Cardiac muscle cell (in vitro differentiated cells and primary cell): Measurements from ENCODE around the gene WRNIP1. TPM values are rescaled to one million over a fixed set of nuclear protein-coding genes. Genes with fewer than 3 reads are reported as not detected.

Experiments
- DNase-seq, 2 donors: peaks; one replicate each; pipeline versions ENCODE4 v3.0.0 to v3.0.0-alpha.2; 2010 to 2017; ENCODE audit warnings: low read depth in 1 of 2, low spot score in 1 of 2
- H3K27ac ChIP-seq: fragments of 200-600 bp; sonication (generic); 2 replicates; pipeline ENCODE4 v1.5.1; 2016
- H3K27me3 ChIP-seq: fragments of 200-600 bp; sonication (generic); 2 replicates; pipeline ENCODE4 v1.6.0; 2016; ENCODE audit warnings: control low read depth
- H3K36me3 ChIP-seq: fragments of 200-600 bp; sonication (generic); 2 replicates; pipeline ENCODE4 v1.5.1; 2016; ENCODE audit warnings: control low read depth
- H3K4me1 ChIP-seq: fragments of 200-600 bp; sonication (generic); 2 replicates; pipeline ENCODE4 v1.8.1; 2017; ENCODE audit warnings: low read depth, mild to moderate bottlenecking, mixed run types
- H3K4me3 ChIP-seq: fragments of 200-600 bp; sonication (generic); 2 replicates; pipeline ENCODE4 v1.5.1; 2016; ENCODE audit warnings: mild to moderate bottlenecking
- H3K9me3 ChIP-seq: fragments of 200-600 bp; sonication (generic); 2 replicates; pipeline ENCODE4 v1.5.1; 2017; ENCODE audit warnings: low read depth, mild to moderate bottlenecking, control low read depth
- polyA plus RNA-seq: library from polyadenylated mRNA; unstranded; fragments of >200 nt; fragmentation: Nextera tagmentation; extraction: Ambion mirVana; gene quantifications from 2 replicates; pipeline ENCODE4 v1.2.1, GENCODE V29; 2016
- total RNA-seq: library from RNA; depleted of rRNA; stranded (reverse); fragments of >200 nt; gene quantifications from 2 replicates; pipeline ENCODE4 v1.2.3, GENCODE V29; 2016
- TF ChIP-seq, protein P1 (sequence below): IDR thresholded peaks from 2 replicates; pipeline ENCODE4 v1.5.1; 2012; ENCODE audit warnings: low read depth, mild to moderate bottlenecking, low read length

Gene WRNIP1
- total and polyA plus RNA-seq, 2 experiments from 2014 or later: 59.2 to 89.9 TPM

DNA sequence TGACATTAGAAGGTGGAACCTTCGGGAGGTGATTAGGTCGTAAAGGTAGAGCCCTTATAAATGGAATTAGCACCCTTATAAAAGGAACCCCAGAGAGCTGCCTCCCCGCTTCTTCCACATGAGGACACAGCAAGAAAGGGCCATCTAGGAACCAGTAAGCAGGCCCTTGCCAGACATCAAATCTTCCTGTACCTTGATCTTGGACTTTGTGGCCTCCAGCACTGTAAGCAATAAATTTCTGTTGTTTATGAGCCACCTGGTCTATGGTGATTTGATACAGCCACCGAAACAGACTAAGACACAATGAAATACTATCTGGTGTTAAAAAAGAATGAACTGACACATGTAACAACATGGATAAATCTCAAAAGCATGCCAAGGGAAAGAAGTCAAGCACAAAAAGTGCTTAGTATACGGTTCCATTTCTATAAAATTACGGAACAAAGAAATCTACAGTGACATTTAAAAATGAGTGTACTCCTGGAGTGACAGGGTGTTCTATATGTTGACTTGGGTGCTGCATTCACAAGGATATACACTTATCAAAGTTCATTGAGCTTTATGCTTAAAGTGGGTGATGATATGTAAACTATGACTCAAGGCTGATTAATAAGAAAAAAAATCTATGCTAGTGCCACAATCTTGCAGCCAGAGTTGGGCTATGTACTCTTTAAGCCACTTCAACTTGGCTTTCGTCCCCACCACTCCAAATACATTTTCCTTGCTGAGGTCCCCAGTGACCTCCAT, 58.1 kb downstream of the WRNIP1 start:
- DNase-seq: no peak
- H3K4me3 ChIP-seq: no peak overlapping the region
- H3K27ac ChIP-seq: no peak overlapping the region
- TF ChIP-seq, protein P1, sequence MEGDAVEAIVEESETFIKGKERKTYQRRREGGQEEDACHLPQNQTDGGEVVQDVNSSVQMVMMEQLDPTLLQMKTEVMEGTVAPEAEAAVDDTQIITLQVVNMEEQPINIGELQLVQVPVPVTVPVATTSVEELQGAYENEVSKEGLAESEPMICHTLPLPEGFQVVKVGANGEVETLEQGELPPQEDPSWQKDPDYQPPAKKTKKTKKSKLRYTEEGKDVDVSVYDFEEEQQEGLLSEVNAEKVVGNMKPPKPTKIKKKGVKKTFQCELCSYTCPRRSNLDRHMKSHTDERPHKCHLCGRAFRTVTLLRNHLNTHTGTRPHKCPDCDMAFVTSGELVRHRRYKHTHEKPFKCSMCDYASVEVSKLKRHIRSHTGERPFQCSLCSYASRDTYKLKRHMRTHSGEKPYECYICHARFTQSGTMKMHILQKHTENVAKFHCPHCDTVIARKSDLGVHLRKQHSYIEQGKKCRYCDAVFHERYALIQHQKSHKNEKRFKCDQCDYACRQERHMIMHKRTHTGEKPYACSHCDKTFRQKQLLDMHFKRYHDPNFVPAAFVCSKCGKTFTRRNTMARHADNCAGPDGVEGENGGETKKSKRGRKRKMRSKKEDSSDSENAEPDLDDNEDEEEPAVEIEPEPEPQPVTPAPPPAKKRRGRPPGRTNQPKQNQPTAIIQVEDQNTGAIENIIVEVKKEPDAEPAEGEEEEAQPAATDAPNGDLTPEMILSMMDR: no peak
- peaks cover 8% of the 10 kb centered on the region for H3K4me1 ChIP-seq
- H3K27me3 ChIP-seq: no peaks in the 10 kb centered on the region
- H3K9me3 ChIP-seq: no peaks in the 10 kb centered on the region
- no peaks in the 10 kb centered on the region for H3K36me3 ChIP-seq

DNA sequence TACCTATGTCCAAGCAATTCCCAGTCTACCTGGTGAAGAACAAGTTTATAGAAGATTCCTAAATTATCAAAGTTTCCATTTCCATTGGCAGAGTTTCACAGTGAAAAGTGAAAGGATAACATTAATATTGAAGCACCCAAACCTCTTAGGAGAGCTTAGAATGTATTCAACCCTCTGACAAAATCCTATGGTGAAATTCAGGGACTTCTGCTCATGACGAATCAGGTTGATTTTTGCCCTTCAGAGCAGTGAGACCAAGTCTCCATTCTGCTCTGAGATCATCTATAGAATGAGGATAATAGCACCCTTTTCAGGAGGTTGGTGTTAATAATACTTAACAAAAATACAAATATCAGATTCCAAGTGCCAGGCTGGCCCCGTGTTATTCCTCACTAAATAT, 60.9 kb downstream of the WRNIP1 start:
- no peak for DNase-seq
- Histone ChIP-seq H3K4me3 (no peak overlapping the region), H3K36me3 (no peaks in the 10 kb centered on the region), H3K27me3 (no peaks in the 10 kb centered on the region), H3K4me1 (no peaks in the 10 kb centered on the region), H3K27ac (no peak overlapping the region), H3K9me3 (no peaks in the 10 kb centered on the region)
- TF ChIP-seq, protein P1: no peak

GRCh38 chr6:2827142-2827541, 61.9 kb downstream of the WRNIP1 start:
- TF ChIP-seq, protein P1: no peak
- Histone ChIP-seq H3K4me3 (no peak overlapping the region), H3K27ac (no peak overlapping the region), H3K9me3 (no peaks in the 10 kb centered on the region), H3K36me3 (no peaks in the 10 kb centered on the region), H3K27me3 (no peaks in the 10 kb centered on the region), H3K4me1 (no peaks in the 10 kb centered on the region)
- no peak for DNase-seq

GRCh38 chr6:2828629-2829028, 63.4 kb downstream of the WRNIP1 start:
- no peaks in the 10 kb centered on the region for H3K9me3 ChIP-seq
- TF ChIP-seq, protein P1: no peak
- H3K27me3 ChIP-seq: no peaks in the 10 kb centered on the region
- H3K27ac ChIP-seq: no peak overlapping the region
- no peaks in the 10 kb centered on the region for H3K36me3 ChIP-seq
- no peaks in the 10 kb centered on the region for H3K4me1 ChIP-seq
- DNase-seq: no peak
- H3K4me3 ChIP-seq: no peak overlapping the region

GRCh38 chr6:2829253-2829652, 64.1 kb downstream of the WRNIP1 start:
- H3K4me1 ChIP-seq: no peaks in the 10 kb centered on the region
- no peaks in the 10 kb centered on the region for H3K9me3 ChIP-seq
- H3K36me3 ChIP-seq: no peaks in the 10 kb centered on the region
- H3K27ac ChIP-seq: no peak overlapping the region
- TF ChIP-seq, protein P1: no peak
- no peak overlapping the region for H3K4me3 ChIP-seq
- no peak for DNase-seq
- H3K27me3 ChIP-seq: no peaks in the 10 kb centered on the region

GRCh38 chr6:2830183-2830582, 65.0 kb downstream of the WRNIP1 start:
- no peaks in the 10 kb centered on the region for H3K36me3 ChIP-seq
- no peaks in the 10 kb centered on the region for H3K4me1 ChIP-seq
- TF ChIP-seq, protein P1: no peak
- no peak for DNase-seq
- H3K27ac ChIP-seq: no peak overlapping the region
- no peak overlapping the region for H3K4me3 ChIP-seq
- H3K27me3 ChIP-seq: no peaks in the 10 kb centered on the region
- no peaks in the 10 kb centered on the region for H3K9me3 ChIP-seq
